ENCODE measurements around the gene PLIN3.
A peak's percentile ranks its signal among the peaks of the same experiment; 100 is the strongest.
"Not testable (repeated sequence)": the region's sequence is repeated elsewhere in the genome, so short reads cannot be mapped to it uniquely, and the experiment has no call there.

PLIN3 gene

DNA sequence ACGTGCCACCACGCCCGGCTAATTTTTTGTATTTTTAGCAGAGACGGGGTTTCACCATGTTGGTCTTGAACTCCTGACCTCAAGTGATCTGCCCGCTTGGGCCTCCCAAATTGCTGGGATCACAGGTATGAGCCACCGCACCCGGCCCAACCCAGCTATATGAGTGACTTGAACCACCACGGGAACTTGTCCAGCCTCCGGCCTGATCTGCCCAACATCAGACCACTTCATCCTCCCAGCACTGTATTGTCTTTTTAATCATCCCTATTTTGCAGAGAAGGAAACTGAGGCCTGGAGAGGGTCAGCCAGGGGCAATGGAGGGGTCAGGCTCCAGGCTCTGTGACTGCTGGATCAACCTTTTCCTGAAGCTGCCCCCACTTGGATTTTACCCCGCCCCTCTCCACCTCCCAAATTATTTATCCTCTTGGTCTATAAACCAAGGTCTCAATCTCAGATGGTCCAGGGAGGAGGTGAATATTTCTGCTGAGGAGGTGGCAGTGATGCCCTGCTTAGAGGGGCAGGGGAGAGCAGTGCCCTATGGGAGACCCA lies 893 bp upstream of the PLIN3 start:
- Histone ChIP-seq H3K4me3 (ENCODE audit: extremely low read depth, insufficient read depth, low read length, poor library complexity, severe bottlenecking) (no peak overlapping the region), H3K36me3 (ENCODE audit: control insufficient read depth, insufficient read depth, low read length) (peaks cover 10% of the 10 kb centered on the region), H3K4me1 (ENCODE audit: control insufficient read depth, insufficient read depth, low read length, poor library complexity, severe bottlenecking) (peaks cover 12% of the 10 kb centered on the region), H3K9me3 (ENCODE audit: control insufficient read depth, low read length) (no peaks in the 10 kb centered on the region), H3K27ac (ENCODE audit: low read depth, low read length, severe bottlenecking) (no peak overlapping the region)
- WGBS, 2 experiments (ENCODE audit: insufficient coverage in 2 of 2) = 92 to 100% methylated on average over 6 to 7 of the region's 10 CpGs

DNA sequence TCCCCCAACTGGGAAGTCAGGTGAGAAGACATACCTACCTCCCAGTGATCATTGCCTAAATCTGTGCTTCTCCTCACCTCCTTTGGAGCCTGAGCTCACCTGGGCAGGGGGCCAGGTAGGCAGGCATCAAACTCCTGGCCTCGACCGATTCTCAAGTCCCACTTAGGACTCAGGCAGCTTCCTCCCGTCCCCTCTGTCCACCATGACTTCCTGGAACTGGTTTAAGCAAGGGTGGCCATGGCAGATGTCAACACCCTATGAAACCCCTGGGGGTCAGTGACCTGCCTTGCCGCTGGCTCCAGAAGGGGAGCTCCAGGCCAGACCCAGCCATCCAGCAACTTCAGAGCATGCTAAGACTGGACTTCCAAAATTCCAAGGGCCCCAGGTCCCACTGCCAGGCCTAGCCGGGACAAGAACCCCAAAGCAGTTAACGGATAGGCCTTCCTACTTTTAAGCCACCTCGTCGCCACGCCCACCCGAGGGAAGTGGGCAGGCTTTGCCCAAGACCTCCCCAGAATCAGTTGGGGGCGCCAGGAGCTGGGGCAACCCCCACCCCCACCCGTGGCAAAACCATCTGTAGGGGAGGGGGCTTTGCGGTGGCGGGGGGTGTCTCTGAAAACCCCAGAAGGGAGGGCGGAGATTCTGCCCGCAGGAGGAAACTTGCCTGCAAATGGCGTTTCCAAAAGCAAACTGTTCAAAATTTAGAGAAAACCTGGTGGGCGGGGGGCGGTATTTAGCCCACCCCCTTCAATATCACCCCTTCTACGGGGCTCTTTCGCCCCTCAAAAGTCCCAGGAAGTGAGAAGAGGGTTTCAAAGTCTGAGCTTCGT lies 657 bp downstream of the PLIN3 start:
- H3K36me3 ChIP-seq (ENCODE audit: control insufficient read depth, insufficient read depth, low read length) = peaks cover 19% of the 10 kb centered on the region
- WGBS, 2 experiments (ENCODE audit: insufficient coverage in 2 of 2) = 15 to 27% methylated on average over 9 to 13 of the region's 22 CpGs
- peaks cover 12% of the 10 kb centered on the region for H3K4me1 ChIP-seq (ENCODE audit: control insufficient read depth, insufficient read depth, low read length, poor library complexity, severe bottlenecking)
- H3K4me3 ChIP-seq (ENCODE audit: extremely low read depth, insufficient read depth, low read length, poor library complexity, severe bottlenecking) = peak overlapping the region; percentile 91
- H3K9me3 ChIP-seq (ENCODE audit: control insufficient read depth, low read length) = no peaks in the 10 kb centered on the region
- peak overlapping the region; percentile 62 for H3K27ac ChIP-seq (ENCODE audit: low read depth, low read length, severe bottlenecking)

DNA sequence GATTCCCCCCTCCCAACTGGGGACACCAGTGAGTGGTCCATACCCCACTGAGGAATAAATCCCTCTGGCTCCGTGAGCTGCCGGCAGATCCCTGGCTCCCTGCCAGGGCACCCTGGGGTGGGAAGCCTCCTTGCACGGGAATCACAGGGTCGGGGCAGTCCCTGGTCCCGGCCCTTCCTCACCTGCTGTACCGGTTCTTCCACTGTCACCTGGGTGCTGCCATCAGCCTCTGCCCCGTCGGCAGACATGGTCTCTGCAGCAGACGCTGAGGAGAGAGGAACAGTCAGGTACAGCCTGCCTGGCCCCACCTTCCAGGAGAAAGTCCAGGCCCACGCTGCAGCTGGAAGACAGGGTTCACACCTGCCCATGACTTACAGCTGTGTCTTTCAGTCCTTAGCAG lies 6.3 kb downstream of the PLIN3 start:
- peaks cover 61% of the 10 kb centered on the region for H3K36me3 ChIP-seq (ENCODE audit: control insufficient read depth, insufficient read depth, low read length)

DNA sequence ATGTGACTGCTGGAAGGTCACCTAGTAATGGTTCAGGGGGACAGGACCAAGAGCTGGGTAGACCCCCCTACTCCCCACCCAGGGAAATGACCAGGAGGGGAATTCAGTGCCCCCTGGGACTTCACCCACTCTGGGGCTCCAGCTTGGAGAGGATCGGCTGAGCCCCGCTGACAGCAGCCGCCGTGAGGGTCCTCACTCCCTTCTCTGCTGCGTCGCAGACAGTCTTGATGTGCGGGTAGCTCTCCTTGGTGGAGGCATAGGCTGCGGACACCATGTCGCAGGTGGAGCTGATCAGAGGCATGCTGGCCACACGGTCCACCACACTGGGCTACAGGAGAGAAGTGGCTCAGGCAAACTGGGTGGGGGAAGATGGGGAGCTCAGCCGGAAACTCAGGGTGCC lies 7.8 kb downstream of the PLIN3 start:
- Histone ChIP-seq H3K4me1 (ENCODE audit: control insufficient read depth, insufficient read depth, low read length, poor library complexity, severe bottlenecking) (no peaks in the 10 kb centered on the region), H3K9me3 (ENCODE audit: control insufficient read depth, low read length) (no peaks in the 10 kb centered on the region), H3K36me3 (ENCODE audit: control insufficient read depth, insufficient read depth, low read length) (peaks cover 72% of the 10 kb centered on the region), H3K4me3 (ENCODE audit: extremely low read depth, insufficient read depth, low read length, poor library complexity, severe bottlenecking) (no peak overlapping the region), H3K27ac (ENCODE audit: low read depth, low read length, severe bottlenecking) (no peak overlapping the region)
- WGBS, 2 experiments (ENCODE audit: insufficient coverage in 2 of 2) = 95 to 97% methylated on average over 10 to 11 of the region's 11 CpGs

More for the DNA sequence above, 6.3 kb downstream of the PLIN3 start:
- H3K27ac ChIP-seq (ENCODE audit: low read depth, low read length, severe bottlenecking) = no peak overlapping the region
- H3K9me3 ChIP-seq (ENCODE audit: control insufficient read depth, low read length) = no peaks in the 10 kb centered on the region
- WGBS, 2 experiments (ENCODE audit: insufficient coverage in 2 of 2) = 94% methylated on average over 5 to 10 of the region's 10 CpGs
- H3K4me3 ChIP-seq (ENCODE audit: extremely low read depth, insufficient read depth, low read length, poor library complexity, severe bottlenecking) = no peak overlapping the region
- peaks cover under 1% of the 10 kb centered on the region for H3K4me1 ChIP-seq (ENCODE audit: control insufficient read depth, insufficient read depth, low read length, poor library complexity, severe bottlenecking)

DNA sequence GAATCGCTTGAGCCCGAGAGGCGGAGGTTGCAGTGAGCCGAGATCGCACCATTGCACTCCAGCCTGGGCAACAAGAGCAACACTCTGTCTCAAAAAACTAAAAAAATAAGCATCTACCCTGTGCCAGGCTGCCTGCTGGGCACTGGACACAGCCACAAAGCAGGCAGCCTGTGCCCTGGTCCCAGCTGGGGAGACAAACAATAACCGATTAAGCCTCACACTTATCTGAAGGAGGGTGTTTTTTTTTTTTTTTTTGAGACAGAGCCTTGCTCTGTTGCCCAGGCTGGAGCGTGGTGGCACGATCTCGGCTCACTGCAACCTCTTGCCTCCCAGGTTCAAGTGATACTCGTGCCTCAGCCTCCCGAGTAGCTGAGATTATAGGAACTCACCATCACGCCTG lies 11.0 kb downstream of the PLIN3 start:
- peaks cover 81% of the 10 kb centered on the region for H3K36me3 ChIP-seq (ENCODE audit: control insufficient read depth, insufficient read depth, low read length)
- not testable (repeated sequence) for H3K27ac ChIP-seq (ENCODE audit: low read depth, low read length, severe bottlenecking)

DNA sequence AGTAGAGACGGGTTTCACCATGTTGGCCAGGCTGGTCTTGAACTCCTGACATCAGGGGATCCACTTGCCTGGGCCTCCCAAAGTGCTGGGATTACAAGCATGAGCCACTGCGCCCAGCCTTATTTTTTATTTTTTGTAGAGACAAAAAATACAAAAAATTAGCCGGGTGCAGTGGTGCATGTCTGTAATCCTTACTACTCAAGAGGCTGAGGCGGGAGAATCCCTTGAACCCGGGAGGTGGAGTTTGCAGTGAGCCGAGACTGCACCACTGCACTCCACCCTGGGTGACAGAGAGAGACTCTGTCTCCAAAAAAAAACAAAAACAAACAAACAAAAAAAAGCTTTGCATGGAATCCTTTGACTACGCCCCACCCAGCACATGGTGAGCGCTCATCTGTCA lies 14.0 kb downstream of the PLIN3 start:
- H3K4me1 ChIP-seq (ENCODE audit: control insufficient read depth, insufficient read depth, low read length, poor library complexity, severe bottlenecking); H3K9me3 ChIP-seq (ENCODE audit: control insufficient read depth, low read length); H3K4me3 ChIP-seq (ENCODE audit: extremely low read depth, insufficient read depth, low read length, poor library complexity, severe bottlenecking); H3K27ac ChIP-seq (ENCODE audit: low read depth, low read length, severe bottlenecking): not testable (repeated sequence)
- H3K36me3 ChIP-seq (ENCODE audit: control insufficient read depth, insufficient read depth, low read length) = peaks cover 79% of the 10 kb centered on the region
- WGBS, 2 experiments (ENCODE audit: insufficient coverage in 2 of 2) = 78 to 80% methylated on average over 5 of the region's 8 CpGs

More for the DNA sequence above, 11.0 kb downstream of the PLIN3 start:
- H3K9me3 ChIP-seq (ENCODE audit: control insufficient read depth, low read length); H3K4me3 ChIP-seq (ENCODE audit: extremely low read depth, insufficient read depth, low read length, poor library complexity, severe bottlenecking); H3K4me1 ChIP-seq (ENCODE audit: control insufficient read depth, insufficient read depth, low read length, poor library complexity, severe bottlenecking): not testable (repeated sequence)
- WGBS, 2 experiments (ENCODE audit: insufficient coverage in 2 of 2) = 91 to 95% methylated on average over 7 to 11 of the region's 12 CpGs

DNA sequence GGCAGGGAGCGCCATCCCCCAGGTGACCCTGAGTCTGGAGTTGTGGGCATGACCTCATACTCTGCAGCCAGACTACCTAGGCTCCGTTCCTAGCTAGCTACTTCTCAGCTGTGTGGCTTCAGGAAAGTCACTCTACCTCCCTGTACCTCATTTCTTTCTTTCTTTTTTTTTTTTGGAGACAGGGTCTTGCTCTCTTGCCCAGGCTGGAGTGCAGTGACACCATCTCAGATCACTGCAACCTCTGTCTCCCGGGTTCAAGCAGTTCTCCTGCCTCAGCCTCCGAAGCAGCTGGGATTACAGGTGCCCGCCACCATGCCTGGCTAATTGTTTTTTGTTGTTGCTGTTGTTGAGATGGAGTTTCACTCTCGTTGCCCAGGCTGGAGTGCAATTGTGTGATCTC lies 15.0 kb downstream of the PLIN3 start:
- Histone ChIP-seq H3K9me3 (ENCODE audit: control insufficient read depth, low read length) (no peaks in the 10 kb centered on the region), H3K4me3 (ENCODE audit: extremely low read depth, insufficient read depth, low read length, poor library complexity, severe bottlenecking) (no peak overlapping the region), H3K4me1 (ENCODE audit: control insufficient read depth, insufficient read depth, low read length, poor library complexity, severe bottlenecking) (no peaks in the 10 kb centered on the region), H3K27ac (ENCODE audit: low read depth, low read length, severe bottlenecking) (no peak overlapping the region), H3K36me3 (ENCODE audit: control insufficient read depth, insufficient read depth, low read length) (peaks cover 86% of the 10 kb centered on the region)
- 90 to 95% methylated on average over 5 to 6 of the region's 6 CpGs for WGBS, 2 experiments (ENCODE audit: insufficient coverage in 2 of 2)

DNA sequence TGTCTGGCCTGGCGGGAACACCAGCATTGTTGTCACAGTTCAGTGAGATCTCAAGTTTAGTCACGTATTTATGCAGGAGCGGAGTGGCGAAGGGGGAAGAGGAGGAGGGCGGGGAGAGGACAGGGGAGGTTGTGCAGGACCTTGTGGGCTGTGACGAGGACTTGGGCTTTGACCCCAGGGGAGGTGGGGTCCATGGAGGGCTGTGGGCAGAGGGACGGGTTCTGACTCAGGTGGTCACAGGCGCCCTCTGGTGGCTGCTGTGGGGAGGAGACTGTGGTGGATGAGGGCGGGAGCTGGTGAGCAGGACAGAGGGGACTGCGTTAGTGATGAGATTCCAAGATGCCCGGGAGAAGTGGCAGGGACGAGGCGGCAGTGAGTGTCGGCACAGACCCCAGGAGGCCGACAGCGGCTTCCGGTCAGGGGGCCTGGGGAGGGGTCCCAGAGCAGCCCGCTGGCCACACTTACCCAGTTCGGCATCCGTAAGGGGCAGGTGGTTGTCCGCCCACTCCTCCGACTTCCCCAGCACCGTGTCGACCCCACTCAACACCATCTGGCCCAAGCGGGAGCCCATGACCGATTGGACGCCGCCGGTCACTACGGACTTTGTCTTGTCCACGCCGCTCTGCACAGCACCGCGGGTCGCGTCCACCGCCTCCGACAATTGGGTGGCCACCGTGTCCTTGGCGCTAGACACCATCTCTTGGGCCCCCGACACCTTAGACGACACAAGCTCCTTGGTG lies 15.7 kb downstream of the PLIN3 start:
- WGBS, 2 experiments (ENCODE audit: insufficient coverage in 2 of 2) = 76 to 85% methylated on average over 30 to 42 of the region's 42 CpGs
- Histone ChIP-seq H3K4me3 (ENCODE audit: extremely low read depth, insufficient read depth, low read length, poor library complexity, severe bottlenecking) (no peak overlapping the region), H3K27ac (ENCODE audit: low read depth, low read length, severe bottlenecking) (no peak overlapping the region), H3K9me3 (ENCODE audit: control insufficient read depth, low read length) (no peaks in the 10 kb centered on the region), H3K4me1 (ENCODE audit: control insufficient read depth, insufficient read depth, low read length, poor library complexity, severe bottlenecking) (no peaks in the 10 kb centered on the region), H3K36me3 (ENCODE audit: control insufficient read depth, insufficient read depth, low read length) (peaks cover 85% of the 10 kb centered on the region)

DNA sequence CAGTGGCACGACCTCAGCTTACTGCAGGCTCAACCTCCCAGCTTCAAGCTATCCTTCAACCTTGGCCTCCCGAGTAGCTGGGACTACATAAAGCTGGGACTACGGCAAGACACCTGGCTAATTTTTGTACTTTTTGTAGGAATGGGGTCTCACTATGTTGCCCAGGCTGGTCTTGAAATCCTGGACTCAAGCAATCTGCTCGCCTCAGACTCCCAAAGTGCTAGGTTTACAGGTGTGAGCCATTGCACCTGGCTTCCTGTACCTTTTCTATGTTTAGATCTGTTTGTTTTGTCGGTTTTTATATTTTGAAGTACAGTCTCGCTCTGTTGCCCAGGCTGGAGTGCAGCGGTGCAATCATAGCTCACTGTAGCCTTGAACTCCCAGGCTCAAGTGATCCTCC lies 18.4 kb downstream of the PLIN3 start:
- no peaks in the 10 kb centered on the region for H3K9me3 ChIP-seq (ENCODE audit: control insufficient read depth, low read length)
- H3K36me3 ChIP-seq (ENCODE audit: control insufficient read depth, insufficient read depth, low read length) = peaks cover 84% of the 10 kb centered on the region
- 92 to 95% methylated on average over 6 to 7 of the region's 7 CpGs for WGBS, 2 experiments (ENCODE audit: insufficient coverage in 2 of 2)
- no peak overlapping the region for H3K27ac ChIP-seq (ENCODE audit: low read depth, low read length, severe bottlenecking)
- no peak overlapping the region for H3K4me3 ChIP-seq (ENCODE audit: extremely low read depth, insufficient read depth, low read length, poor library complexity, severe bottlenecking)
- no peaks in the 10 kb centered on the region for H3K4me1 ChIP-seq (ENCODE audit: control insufficient read depth, insufficient read depth, low read length, poor library complexity, severe bottlenecking)

DNA sequence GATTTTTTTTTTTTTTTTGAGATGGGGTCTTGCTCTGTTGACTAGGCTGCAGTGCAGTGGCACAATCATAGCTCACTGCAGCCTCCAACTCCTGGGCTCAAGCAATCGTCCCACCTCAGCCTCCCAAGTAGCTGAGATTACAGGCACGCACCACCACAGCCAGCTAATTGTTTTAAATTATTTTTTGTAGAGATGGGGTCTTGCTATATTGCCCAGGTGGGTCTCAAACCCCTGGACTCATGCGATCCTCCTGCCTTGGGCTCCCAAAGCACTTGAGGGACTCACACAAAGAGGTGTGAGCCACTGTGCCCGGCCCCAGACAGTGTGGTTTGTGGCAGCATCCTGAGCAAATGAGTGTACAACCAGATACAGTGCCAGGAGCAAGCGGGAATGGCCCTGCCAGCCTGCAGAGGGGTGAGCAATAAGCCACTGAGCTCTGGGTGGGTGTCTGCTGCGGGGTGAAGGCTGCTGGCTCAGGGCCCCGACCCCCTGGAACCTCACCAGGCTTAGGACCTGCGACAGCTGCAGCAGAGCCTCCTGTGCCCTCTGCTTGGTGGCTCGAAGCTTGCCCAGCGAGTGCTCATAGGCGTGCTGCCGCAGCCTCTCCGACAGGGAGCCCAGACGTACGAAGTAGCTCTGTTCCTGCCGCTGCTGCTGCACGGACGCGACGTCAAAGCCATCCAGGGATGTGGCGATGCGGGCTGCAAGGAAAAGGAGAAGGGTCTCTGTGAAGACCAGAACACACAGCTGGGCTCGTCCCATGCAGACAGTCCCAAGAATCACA lies 20.1 kb downstream of the PLIN3 start:
- H3K4me1 ChIP-seq (ENCODE audit: control insufficient read depth, insufficient read depth, low read length, poor library complexity, severe bottlenecking) = no peaks in the 10 kb centered on the region
- peaks cover 90% of the 10 kb centered on the region for H3K36me3 ChIP-seq (ENCODE audit: control insufficient read depth, insufficient read depth, low read length)
- no peaks in the 10 kb centered on the region for H3K9me3 ChIP-seq (ENCODE audit: control insufficient read depth, low read length)
- no peak overlapping the region for H3K27ac ChIP-seq (ENCODE audit: low read depth, low read length, severe bottlenecking)
- 97% methylated on average over 17 to 21 of the region's 23 CpGs for WGBS, 2 experiments (ENCODE audit: insufficient coverage in 2 of 2)
- no peak overlapping the region for H3K4me3 ChIP-seq (ENCODE audit: extremely low read depth, insufficient read depth, low read length, poor library complexity, severe bottlenecking)
